ENCODE measurements around the gene NCOA7. TPM values are rescaled to one million over a fixed set of nuclear protein-coding genes. Genes with fewer than 3 reads are reported as not detected.
A peak's percentile ranks its signal among the peaks of the same experiment; 100 is the strongest.

The NCOA7 gene
- total and polyA plus RNA-seq, 2 of the 8 experiments (the other 6 are each of a cell fraction or from before 2014, with no cell fraction given): 2.6 to 10.7 TPM

DNA sequence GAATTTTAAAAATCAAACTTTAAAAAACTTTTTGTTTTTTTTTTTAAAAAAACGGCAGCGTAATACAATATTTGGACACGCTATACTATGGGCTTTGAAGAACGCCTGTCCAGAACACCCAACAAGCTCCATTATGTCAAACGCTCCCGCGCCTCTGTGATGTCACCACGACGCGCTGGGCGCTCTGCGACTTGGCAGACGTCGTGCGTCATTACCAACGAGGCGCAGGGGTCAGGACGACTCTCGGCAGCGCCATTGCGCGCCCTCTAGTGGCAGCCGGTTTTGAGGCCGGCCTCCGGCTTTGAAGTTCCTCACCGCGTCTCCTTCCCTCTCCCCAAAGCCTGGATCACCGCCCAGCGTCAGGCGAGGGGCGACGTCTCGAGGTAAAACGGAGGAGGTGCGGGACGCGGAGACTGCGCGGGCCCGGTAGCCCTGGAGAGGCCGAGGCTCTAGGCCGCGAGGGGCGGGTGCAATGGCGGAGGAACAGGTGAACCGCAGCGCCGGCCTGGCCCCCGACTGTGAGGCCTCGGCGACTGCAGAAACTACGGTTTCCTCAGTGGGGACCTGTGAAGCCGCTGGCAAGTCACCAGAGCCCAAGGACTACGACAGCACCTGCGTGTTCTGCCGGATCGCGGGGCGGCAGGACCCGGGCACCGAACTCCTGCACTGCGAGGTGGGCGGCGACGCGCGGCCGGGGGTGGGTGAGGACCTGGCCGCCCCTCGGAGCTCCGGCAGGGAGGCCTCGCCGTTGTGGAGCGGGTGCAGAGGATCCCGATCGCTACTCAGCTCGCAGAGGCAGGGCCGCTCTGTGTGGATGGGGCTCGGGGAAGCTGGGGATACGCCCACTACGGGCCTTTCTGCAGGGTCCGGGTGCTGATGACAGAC lies 166.0 kb downstream of the NCOA7 start, which contains the start of gene HINT3 (continued):
- TF ChIP-seq CTBP2 (IDR thresholded peaks at IDR 0.05; ENCODE audit: borderline replicate concordance, insufficient read depth, insufficient read length, low read length) (peak; percentile 94), KDM1A (IDR thresholded peaks at IDR 0.05; ENCODE audit: borderline replicate concordance, low read length) (0 out of 2 replicates have a peak, but pooled peaks have one; percentile 11), TBP (IDR thresholded peaks at IDR 0.05; ENCODE audit: low read depth, low read length) (peak; percentile 66; the same call in 1 of the 2 replicates), YY1 (IDR thresholded peaks at IDR 0.05; ENCODE audit: low read depth, low read length) (peak; percentile 83), ZNF274 (IDR thresholded peaks at IDR 0.05; ENCODE audit: borderline replicate concordance, extremely low read depth, low read length) (no peak), SIN3A (conservative IDR thresholded peaks at IDR 0.05 in 1 of 2, IDR thresholded peaks at IDR 0.05 in 1 of 2; ENCODE audit: low read depth in 1 of 2, low read length in 2 of 2) (peak; percentile 81 to 91; a peak in 3 of 4 replicates), RBBP5 (IDR thresholded peaks at IDR 0.05; ENCODE audit: borderline replicate concordance, low read depth, low read length) (peak; percentile 100), CEBPB (IDR thresholded peaks at IDR 0.05; ENCODE audit: low read depth, low read length) (no peak)
- TF ChIP-seq, protein P1, sequence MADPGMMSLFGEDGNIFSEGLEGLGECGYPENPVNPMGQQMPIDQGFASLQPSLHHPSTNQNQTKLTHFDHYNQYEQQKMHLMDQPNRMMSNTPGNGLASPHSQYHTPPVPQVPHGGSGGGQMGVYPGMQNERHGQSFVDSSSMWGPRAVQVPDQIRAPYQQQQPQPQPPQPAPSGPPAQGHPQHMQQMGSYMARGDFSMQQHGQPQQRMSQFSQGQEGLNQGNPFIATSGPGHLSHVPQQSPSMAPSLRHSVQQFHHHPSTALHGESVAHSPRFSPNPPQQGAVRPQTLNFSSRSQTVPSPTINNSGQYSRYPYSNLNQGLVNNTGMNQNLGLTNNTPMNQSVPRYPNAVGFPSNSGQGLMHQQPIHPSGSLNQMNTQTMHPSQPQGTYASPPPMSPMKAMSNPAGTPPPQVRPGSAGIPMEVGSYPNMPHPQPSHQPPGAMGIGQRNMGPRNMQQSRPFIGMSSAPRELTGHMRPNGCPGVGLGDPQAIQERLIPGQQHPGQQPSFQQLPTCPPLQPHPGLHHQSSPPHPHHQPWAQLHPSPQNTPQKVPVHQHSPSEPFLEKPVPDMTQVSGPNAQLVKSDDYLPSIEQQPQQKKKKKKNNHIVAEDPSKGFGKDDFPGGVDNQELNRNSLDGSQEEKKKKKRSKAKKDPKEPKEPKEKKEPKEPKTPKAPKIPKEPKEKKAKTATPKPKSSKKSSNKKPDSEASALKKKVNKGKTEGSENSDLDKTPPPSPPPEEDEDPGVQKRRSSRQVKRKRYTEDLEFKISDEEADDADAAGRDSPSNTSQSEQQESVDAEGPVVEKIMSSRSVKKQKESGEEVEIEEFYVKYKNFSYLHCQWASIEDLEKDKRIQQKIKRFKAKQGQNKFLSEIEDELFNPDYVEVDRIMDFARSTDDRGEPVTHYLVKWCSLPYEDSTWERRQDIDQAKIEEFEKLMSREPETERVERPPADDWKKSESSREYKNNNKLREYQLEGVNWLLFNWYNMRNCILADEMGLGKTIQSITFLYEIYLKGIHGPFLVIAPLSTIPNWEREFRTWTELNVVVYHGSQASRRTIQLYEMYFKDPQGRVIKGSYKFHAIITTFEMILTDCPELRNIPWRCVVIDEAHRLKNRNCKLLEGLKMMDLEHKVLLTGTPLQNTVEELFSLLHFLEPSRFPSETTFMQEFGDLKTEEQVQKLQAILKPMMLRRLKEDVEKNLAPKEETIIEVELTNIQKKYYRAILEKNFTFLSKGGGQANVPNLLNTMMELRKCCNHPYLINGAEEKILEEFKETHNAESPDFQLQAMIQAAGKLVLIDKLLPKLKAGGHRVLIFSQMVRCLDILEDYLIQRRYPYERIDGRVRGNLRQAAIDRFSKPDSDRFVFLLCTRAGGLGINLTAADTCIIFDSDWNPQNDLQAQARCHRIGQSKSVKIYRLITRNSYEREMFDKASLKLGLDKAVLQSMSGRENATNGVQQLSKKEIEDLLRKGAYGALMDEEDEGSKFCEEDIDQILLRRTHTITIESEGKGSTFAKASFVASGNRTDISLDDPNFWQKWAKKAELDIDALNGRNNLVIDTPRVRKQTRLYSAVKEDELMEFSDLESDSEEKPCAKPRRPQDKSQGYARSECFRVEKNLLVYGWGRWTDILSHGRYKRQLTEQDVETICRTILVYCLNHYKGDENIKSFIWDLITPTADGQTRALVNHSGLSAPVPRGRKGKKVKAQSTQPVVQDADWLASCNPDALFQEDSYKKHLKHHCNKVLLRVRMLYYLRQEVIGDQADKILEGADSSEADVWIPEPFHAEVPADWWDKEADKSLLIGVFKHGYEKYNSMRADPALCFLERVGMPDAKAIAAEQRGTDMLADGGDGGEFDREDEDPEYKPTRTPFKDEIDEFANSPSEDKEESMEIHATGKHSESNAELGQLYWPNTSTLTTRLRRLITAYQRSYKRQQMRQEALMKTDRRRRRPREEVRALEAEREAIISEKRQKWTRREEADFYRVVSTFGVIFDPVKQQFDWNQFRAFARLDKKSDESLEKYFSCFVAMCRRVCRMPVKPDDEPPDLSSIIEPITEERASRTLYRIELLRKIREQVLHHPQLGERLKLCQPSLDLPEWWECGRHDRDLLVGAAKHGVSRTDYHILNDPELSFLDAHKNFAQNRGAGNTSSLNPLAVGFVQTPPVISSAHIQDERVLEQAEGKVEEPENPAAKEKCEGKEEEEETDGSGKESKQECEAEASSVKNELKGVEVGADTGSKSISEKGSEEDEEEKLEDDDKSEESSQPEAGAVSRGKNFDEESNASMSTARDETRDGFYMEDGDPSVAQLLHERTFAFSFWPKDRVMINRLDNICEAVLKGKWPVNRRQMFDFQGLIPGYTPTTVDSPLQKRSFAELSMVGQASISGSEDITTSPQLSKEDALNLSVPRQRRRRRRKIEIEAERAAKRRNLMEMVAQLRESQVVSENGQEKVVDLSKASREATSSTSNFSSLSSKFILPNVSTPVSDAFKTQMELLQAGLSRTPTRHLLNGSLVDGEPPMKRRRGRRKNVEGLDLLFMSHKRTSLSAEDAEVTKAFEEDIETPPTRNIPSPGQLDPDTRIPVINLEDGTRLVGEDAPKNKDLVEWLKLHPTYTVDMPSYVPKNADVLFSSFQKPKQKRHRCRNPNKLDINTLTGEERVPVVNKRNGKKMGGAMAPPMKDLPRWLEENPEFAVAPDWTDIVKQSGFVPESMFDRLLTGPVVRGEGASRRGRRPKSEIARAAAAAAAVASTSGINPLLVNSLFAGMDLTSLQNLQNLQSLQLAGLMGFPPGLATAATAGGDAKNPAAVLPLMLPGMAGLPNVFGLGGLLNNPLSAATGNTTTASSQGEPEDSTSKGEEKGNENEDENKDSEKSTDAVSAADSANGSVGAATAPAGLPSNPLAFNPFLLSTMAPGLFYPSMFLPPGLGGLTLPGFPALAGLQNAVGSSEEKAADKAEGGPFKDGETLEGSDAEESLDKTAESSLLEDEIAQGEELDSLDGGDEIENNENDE (IDR thresholded peaks at IDR 0.05; ENCODE audit: insufficient replicate concordance, low read length): no peak
